ENCODE data around the gene PPIP5K1. TPM values are rescaled to one million over a fixed set of nuclear protein-coding genes. Genes with fewer than 3 reads are reported as not detected.
A peak's percentile ranks its signal among the peaks of the same experiment; 100 is the strongest.

Gene PPIP5K1
- total RNA-seq, 4 donors from 2014 or later, result 22.6 to 57.9 (median 40.4) TPM

GRCh38 chr15:43550527-43551363 lies 39.3 kb downstream of the PPIP5K1 start:
- Histone ChIP-seq H3K9me3 (peaks cover 0 to 7% (median 0%) of the 10 kb centered on the region in 4 donors), H3K36me3 (peaks cover 0 to 53% (median 0%) of the 10 kb centered on the region in 3 donors), H3K4me1 (peaks cover 0 to 10% (median 0%) of the 10 kb centered on the region in 4 donors), H3K27me3 (no peaks in the 10 kb centered on the region), H3K27ac (peak overlapping the region in 2 of 4 donors; percentile 26 to 66), H3K4me3 (no peak overlapping the region)
- WGBS, 2 donors, result 34 to 38% methylated on average over 10 of the region's 10 CpGs
- TF ChIP-seq EP300 (IDR thresholded peaks at IDR 0.05) (no peak), POLR2A (IDR thresholded peaks at IDR 0.05) (no peak)
- TF ChIP-seq, protein P1, sequence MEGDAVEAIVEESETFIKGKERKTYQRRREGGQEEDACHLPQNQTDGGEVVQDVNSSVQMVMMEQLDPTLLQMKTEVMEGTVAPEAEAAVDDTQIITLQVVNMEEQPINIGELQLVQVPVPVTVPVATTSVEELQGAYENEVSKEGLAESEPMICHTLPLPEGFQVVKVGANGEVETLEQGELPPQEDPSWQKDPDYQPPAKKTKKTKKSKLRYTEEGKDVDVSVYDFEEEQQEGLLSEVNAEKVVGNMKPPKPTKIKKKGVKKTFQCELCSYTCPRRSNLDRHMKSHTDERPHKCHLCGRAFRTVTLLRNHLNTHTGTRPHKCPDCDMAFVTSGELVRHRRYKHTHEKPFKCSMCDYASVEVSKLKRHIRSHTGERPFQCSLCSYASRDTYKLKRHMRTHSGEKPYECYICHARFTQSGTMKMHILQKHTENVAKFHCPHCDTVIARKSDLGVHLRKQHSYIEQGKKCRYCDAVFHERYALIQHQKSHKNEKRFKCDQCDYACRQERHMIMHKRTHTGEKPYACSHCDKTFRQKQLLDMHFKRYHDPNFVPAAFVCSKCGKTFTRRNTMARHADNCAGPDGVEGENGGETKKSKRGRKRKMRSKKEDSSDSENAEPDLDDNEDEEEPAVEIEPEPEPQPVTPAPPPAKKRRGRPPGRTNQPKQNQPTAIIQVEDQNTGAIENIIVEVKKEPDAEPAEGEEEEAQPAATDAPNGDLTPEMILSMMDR (IDR thresholded peaks at IDR 0.05), result no peak
- DNase-seq (ENCODE audit: low spot score in 2 of 2), result no peak

- peaks cover 0 to 7% (median 0%) of the 10 kb centered on the region in 4 donors for H3K9me3 ChIP-seq
- no peaks in the 10 kb centered on the region for H3K27me3 ChIP-seq
- 95 to 99% methylated on average over 2 of the region's 2 CpGs for WGBS, 2 donors
- peaks cover 0 to 35% (median 0%) of the 10 kb centered on the region in 3 donors for H3K36me3 ChIP-seq
- no peak overlapping the region for H3K4me3 ChIP-seq
- no peak for TF ChIP-seq POLR2A (IDR thresholded peaks at IDR 0.05)
- no peak for TF ChIP-seq EP300 (IDR thresholded peaks at IDR 0.05)
- TF ChIP-seq, protein P1 (IDR thresholded peaks at IDR 0.05), result no peak
- no peak overlapping the region for H3K27ac ChIP-seq
- H3K4me1 ChIP-seq, result peaks cover 0 to 10% (median 0%) of the 10 kb centered on the region in 4 donors
- DNase-seq (ENCODE audit: low spot score in 2 of 2), result no peak
Measured at GRCh38 chr15:43547539-43547938, 42.5 kb downstream of the PPIP5K1 start.

- 95 to 100% methylated on average over 1 of the region's 1 CpG for WGBS, 2 donors
- Histone ChIP-seq H3K4me3 (no peak overlapping the region), H3K4me1 (peaks cover 0 to 8% (median 0%) of the 10 kb centered on the region in 4 donors), H3K27ac (no peak overlapping the region), H3K36me3 (peaks cover 0 to 35% (median 0%) of the 10 kb centered on the region in 3 donors), H3K27me3 (no peaks in the 10 kb centered on the region), H3K9me3 (peaks cover 0 to 7% (median 0%) of the 10 kb centered on the region in 4 donors)
- TF ChIP-seq EP300 (IDR thresholded peaks at IDR 0.05) (no peak), POLR2A (IDR thresholded peaks at IDR 0.05) (no peak)
- TF ChIP-seq, protein P1 (IDR thresholded peaks at IDR 0.05), result no peak
- no peak for DNase-seq (ENCODE audit: low spot score in 2 of 2)
Measured at GRCh38 chr15:43545426-43545825, 44.6 kb downstream of the PPIP5K1 start.

GRCh38 chr15:43544266-43544665 lies 45.7 kb downstream of the PPIP5K1 start:
- DNase-seq (ENCODE audit: low spot score in 2 of 2), result no peak
- Histone ChIP-seq H3K27ac (no peak overlapping the region), H3K4me3 (no peak overlapping the region), H3K4me1 (no peaks in the 10 kb centered on the region), H3K27me3 (no peaks in the 10 kb centered on the region), H3K36me3 (peaks cover 0 to 41% (median 0%) of the 10 kb centered on the region in 3 donors), H3K9me3 (peaks cover 0 to 7% (median 0%) of the 10 kb centered on the region in 4 donors)
- no peak for TF ChIP-seq EP300 (IDR thresholded peaks at IDR 0.05)
- TF ChIP-seq, protein P1 (IDR thresholded peaks at IDR 0.05), result no peak
- no peak for TF ChIP-seq POLR2A (IDR thresholded peaks at IDR 0.05)

DNA sequence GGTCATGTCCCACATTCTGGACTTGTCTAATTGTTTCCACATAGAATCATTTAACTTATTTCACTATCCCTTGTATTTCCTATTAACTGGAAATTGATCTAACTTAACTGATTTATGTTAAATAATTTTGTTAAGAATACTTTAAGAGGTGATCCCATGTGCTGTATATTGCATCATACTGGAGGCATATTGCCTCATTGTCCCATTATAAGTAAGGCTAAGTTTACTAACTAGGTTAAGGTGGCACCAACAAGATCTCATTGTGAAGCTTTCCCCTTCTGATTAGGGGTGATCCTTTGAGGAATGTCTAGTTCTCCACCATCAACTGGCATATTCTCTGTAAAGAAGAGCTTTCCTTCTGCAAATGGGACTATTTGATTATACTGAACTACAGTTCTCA lies 48.2 kb downstream of the PPIP5K1 start:
- Histone ChIP-seq H3K4me1 (no peaks in the 10 kb centered on the region), H3K27ac (no peak overlapping the region), H3K27me3 (no peaks in the 10 kb centered on the region), H3K9me3 (no peaks in the 10 kb centered on the region), H3K4me3 (no peak overlapping the region), H3K36me3 (peaks cover 0 to 28% (median 0%) of the 10 kb centered on the region in 3 donors)
- no peak for TF ChIP-seq EP300 (IDR thresholded peaks at IDR 0.05)
- TF ChIP-seq, protein P1 (IDR thresholded peaks at IDR 0.05), result no peak
- TF ChIP-seq POLR2A (IDR thresholded peaks at IDR 0.05), result no peak
- DNase-seq (ENCODE audit: low spot score in 2 of 2), result no peak

Data from tibial nerve (tissue), 4 donors.